GM06990 (cell line): ENCODE results near the gene MAGI2.

Source experiments
- DNase-seq: peaks from one replicate; pipeline ENCODE4 v3.0.0-alpha.2; 2011; ENCODE audit not compliant: insufficient read length; ENCODE audit errors: extremely low read depth
- H3K27me3 ChIP-seq: replicated peaks from 2 replicates; pipeline ENCODE4 v1.6.0; 2011; ENCODE audit warnings: low read length; ENCODE audit not compliant: control insufficient read depth, insufficient read depth
- H3K36me3 ChIP-seq: 2 replicates; pipeline ENCODE4 v1.5.1; 2011; ENCODE audit warnings: low read length; ENCODE audit not compliant: control insufficient read depth, insufficient read depth
- H3K4me3 ChIP-seq: replicated peaks from 2 replicates; pipeline ENCODE4 v1.5.1; 2011; ENCODE audit warnings: low read depth, mild to moderate bottlenecking, control low read depth, low read length
- CTCF ChIP-seq: IDR thresholded peaks from 2 replicates; pipeline ENCODE4 v1.5.1; 2011; ENCODE audit warnings: low read length, control low read depth, mild to moderate bottlenecking, inconsistent platforms; ENCODE audit not compliant: insufficient read depth, poor library complexity, severe bottlenecking

The MAGI2 gene

GRCh38 chr7:78020136-78020873 lies 1433.2 kb downstream of the MAGI2 start:
- TF ChIP-seq CTCF, result peak; percentile 53
- DNase-seq, result peak; percentile 17
- H3K27me3 ChIP-seq, result no peaks in the 10 kb centered on the region; the same call in 1 of the 2 replicates
- H3K4me3 ChIP-seq, result peak overlapping the region; percentile 61
- no peaks in the 10 kb centered on the region for H3K36me3 ChIP-seq

GRCh38 chr7:78019447-78020135 lies 1433.9 kb downstream of the MAGI2 start:
- peak; percentile 6 for TF ChIP-seq CTCF
- Histone ChIP-seq H3K36me3 (no peaks in the 10 kb centered on the region), H3K4me3 (peak overlapping the region; percentile 61), H3K27me3 (no peaks in the 10 kb centered on the region; the same call in 1 of the 2 replicates)
- DNase-seq, result peak; percentile 62

GRCh38 chr7:78018641-78019446 lies 1434.6 kb downstream of the MAGI2 start:
- no peak for TF ChIP-seq CTCF
- H3K4me3 ChIP-seq, result no peak overlapping the region
- no peaks in the 10 kb centered on the region; the same call in 1 of the 2 replicates for H3K27me3 ChIP-seq
- peak; percentile 28 for DNase-seq
- no peaks in the 10 kb centered on the region for H3K36me3 ChIP-seq

DNA sequence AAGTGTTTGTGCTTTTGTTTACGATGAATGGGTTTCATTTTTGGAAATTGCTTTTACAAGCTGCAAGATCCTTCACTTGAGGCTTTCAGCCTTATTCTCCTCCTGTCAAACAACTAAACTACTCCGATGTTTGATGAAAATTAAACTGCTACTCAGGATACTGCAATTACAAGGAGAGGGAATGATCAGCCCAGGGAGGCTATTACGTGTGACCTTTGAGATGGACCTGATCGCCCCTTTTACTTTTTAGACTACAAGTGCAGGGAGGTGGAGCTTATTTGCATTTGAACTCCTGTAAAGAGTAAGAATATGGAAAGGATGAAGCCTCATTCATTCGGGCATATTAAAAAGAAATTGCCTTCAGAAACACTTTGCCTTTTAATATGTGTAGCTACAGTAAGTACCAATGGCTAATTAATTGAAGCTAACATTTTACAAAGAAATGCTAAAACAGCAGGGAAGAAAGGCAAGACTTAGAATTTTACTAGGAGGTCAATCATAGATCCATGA lies 1435.8 kb downstream of the MAGI2 start:
- no peaks in the 10 kb centered on the region for H3K27me3 ChIP-seq
- no peak overlapping the region for H3K4me3 ChIP-seq
- DNase-seq, result no peak
- H3K36me3 ChIP-seq, result no peaks in the 10 kb centered on the region
- TF ChIP-seq CTCF, result no peak

- H3K36me3 ChIP-seq, result no peaks in the 10 kb centered on the region
- 0 out of 2 replicates have a peak, but pooled peaks cover 1% of the 10 kb centered on the region for H3K27me3 ChIP-seq
- no peak overlapping the region for H3K4me3 ChIP-seq
- no peak for TF ChIP-seq CTCF
- DNase-seq, result no peak
Measured at GRCh38 chr7:78015574-78016260, 1437.8 kb downstream of the MAGI2 start.
